NT2/D1 (cell line): ENCODE data around the gene CTPS2.
"Not testable (repeated sequence)": the region's sequence is repeated elsewhere in the genome, so short reads cannot be mapped to it uniquely, and the experiment has no call there.

Source experiments
- SUZ12 ChIP-seq: IDR thresholded peaks from 2 replicates; pipeline ENCODE4 v1.6.1; 2011; ENCODE audit not compliant: insufficient read length, insufficient read depth; ENCODE audit errors: extremely low read depth
- YY1 ChIP-seq: IDR thresholded peaks from 2 replicates; pipeline ENCODE4 v1.6.1; 2011; ENCODE audit not compliant: insufficient read length, insufficient read depth
- ZNF274 ChIP-seq: IDR thresholded peaks from 2 replicates; pipeline ENCODE4 v1.6.1; 2011; ENCODE audit warnings: mild to moderate bottlenecking, low read depth, low read length

GRCh38 chrX:16610654-16611053 is 101.8 kb downstream of the CTPS2 start:
- TF ChIP-seq YY1, ZNF274, SUZ12: not testable (repeated sequence)
